HPDE6-E6E7 (cell line): ENCODE data around the gene LINC00237.

Experiments used
- DNase-seq: peaks from one replicate; pipeline ENCODE4 v3.0.0; 2011; ENCODE audit warnings: missing footprints; ENCODE audit errors: extremely low spot score

LINC00237 gene

DNA sequence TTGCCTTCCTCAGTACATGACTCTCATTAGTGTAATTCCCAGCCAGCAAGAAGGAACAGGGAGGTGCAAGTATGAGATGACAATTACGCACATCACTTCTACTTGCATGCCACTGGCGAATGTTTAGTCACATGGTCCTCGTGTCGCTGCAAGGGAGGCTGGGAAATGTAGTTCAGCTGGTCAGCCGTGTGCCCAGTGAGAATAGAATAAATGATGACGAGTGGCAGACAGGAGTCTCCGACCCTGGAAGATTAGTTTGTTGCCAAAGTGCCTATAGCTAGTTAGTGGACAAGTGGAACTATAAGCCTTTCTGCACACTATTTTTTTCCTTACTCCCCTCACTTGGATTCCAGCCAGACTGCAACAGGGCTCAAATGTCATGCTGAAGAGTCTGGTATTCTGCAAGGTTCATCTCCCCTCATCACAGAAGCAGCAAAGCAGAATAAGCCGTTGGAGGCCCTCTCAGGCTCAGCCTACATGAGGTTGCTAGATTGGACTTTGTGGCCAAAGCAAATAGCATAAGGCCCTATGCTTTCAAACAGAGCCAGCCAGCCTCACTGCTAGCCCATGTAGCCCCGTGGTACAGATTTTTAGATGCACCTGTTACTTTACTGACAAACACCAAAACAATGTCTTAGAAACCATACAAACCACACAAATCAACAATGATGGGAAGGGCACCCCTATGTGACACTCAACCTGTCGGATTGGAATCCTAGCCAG is 9.7 kb downstream of the LINC00237 start:
- DNase-seq = no peak

GRCh38 chr20:21092806-21093205 is 13.4 kb downstream of the LINC00237 start:
- DNase-seq = no peak

DNA sequence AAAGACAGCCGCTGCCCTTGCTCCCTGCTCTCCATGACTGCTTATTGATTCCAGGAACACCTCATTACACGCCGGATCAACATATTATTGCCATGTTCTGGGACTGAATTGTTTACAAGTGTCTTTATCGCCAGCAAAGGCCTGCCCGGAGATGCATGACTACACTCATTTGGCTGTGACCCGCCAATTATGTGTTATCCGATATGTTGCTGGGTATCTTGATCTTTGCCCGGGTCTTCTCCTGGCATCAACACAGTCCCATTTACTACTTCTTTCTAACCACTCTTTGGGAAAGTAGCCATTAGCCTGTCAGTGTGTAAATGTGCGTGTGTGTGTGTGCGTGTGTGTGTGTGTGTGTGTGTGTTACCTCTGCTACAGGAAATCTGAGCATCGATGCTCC is 15.4 kb downstream of the LINC00237 start:
- DNase-seq = no peak

DNA sequence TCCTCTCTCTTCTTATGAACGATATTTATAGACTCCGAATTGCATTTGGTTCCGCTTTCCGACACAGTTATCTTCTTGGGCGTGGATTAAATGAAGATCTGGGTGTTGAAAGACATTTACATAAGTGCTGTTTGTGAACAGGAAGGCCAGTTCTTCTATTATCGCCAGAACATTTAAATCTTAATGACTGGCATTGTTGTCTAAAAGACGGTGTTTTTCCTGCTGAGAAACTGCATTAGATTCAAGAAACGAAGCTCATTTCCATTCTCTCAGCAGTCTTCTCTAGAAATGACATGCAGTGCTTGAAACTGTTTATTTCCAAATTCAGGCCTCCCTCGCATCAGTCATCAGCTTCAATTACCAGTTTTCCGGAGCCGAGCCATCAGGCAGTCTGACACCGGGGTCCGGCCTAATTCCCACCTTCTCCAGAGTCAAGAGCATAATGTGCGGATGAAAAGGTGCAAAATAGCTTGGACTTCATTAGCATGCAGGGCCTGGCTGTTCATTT is 16.0 kb downstream of the LINC00237 start:
- no peak for DNase-seq

GRCh38 chr20:21089391-21089790 is 16.8 kb downstream of the LINC00237 start:
- no peak for DNase-seq

DNA sequence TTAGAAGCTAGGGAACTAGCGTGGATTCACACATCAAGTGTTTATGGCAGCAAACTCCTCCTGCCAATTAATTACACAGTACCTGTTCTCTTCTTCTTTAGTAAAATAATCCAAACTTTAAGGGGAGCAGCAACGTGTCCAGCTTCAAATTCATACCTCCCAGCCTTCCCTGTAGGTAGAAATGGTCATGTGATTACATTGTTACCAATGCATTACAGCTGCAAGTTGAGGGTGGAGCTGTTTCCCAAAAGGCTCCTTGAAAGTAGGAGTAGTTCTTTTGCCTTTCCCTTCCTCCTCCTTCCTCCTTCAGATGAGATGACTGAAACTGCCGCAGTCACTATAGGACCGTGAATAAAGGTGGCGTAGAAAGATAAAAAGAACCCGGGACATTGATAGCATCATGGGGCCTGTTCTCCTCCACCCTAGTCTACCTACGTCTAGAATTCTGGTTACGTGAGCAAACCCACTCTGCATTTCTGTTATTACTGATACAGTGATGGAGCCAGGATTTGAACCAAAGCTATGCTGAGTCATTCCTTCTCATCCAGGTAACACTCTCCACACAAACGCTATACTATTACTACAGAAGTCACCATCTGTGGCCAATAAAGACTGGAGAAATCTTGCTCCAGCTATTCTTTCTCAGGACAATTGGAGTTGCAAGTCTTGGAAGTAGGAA is 18.2 kb downstream of the LINC00237 start:
- no peak for DNase-seq

- DNase-seq = no peak
These were observed 22.3 kb downstream of the LINC00237 start for GRCh38 chr20:21083825-21084325.

DNA sequence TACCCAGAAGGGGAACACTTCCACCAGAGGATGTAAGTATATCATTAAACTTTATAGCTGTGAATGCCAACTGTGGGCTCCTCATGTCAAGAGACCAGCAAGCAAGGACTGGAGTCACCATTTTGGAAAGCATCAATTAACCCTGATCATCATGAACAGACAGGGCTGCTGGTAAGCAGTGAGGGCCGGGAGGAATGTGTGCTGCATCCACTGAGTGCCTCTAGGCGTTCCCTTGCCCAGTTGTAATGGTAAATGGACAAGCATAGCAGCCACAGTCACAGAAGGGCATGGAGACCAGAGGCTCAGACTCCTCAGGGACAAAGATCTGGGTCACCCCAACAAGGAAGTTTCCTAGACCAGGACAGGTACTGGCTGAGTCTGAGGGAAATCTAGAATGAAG is 23.6 kb downstream of the LINC00237 start:
- DNase-seq = no peak

DNA sequence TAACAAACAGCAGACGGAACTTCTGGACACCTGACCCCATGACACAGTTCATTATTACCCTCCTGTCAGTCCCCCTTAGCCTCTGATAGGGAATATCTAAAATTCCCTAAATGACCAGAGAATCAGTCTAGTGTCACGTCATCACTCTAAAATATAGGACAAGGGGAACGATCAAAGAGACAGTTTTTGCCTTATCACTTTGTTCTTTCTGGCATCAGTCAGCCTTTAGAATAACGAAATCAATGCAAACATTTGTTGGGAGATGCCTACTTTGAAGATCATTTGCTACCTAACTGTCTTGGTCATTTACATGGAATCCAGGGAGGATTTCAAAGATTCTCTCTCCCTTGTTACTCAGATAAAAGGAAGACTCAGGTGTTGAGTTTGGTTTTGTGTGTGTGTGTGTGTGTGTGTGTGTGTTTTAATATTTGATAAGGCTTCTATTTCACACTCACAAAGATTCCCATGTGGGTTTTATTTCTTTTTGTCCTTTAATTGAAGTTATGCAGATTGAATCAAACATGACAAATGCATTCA is 28.3 kb downstream of the LINC00237 start:
- DNase-seq = no peak

DNA sequence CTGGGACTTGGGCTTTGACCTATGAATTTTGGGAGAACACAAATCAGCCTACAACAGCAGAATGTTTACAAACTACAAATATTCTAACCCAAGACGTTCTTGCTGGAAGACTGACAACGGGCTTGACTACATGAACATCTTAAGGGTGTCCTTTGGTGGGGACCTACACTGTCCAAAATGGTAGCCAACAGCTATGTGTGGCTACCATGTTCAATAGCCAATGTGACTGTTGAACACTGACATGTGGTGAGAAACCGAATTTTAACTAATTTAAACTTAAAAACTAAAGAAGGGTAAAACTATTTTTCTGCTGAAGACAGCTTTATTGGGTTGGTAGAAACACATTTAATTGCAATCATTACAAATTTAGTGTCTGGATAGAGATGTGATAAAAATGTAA is 30.1 kb downstream of the LINC00237 start:
- no peak for DNase-seq

DNA sequence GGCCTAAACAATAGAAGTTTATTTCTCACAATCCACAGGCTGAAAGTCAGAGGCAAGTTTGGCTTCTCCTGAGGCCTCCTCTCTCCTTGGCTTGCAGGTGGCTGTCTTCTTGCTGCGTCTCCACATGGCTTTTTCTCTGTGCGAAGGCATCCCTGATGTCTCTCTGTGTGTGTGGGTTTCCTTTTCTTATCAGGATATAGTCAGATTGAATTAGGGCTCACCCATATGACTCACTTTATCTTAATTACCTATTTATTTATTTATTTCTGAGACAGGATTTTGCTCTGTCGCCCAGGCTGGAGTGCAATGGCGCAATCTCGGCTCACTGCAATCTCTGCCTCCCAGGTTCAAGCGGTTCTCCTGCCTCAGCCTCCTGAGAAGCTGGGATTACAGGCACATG is 30.7 kb downstream of the LINC00237 start:
- DNase-seq = no peak

DNA sequence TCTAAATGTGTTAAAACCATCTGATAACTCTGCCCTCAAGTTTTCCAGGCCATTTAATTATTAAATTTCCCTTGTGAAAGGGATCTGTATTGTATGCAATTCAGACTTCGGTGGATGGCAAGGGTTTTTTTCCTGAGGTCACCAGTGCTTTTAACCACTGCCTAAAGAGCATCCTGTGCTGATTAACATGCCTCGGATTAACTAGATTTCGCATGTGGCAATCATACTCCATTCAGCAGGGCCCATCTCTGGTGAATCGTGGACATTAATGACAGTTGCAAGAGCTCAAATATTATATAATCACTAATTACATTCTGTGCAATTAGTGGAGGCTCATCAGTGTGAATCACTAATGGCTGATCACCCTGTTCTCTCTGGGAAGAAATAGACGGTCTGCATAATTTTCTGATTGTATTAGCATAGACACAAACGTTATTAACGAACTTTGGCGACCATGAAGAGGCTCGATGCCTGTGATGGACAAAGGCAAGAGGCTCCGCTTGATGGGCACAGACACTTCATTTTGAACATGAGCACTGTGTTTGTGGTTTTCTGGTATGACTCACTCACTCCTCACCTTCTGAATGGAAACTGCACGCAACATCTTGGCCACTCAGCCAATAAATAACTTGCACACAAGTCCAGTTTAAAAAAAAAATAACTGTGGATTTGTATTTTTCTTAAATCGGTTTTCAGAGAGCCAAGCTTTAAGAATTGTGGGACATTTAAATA is 31.4 kb downstream of the LINC00237 start:
- DNase-seq = peak; percentile 32

DNA sequence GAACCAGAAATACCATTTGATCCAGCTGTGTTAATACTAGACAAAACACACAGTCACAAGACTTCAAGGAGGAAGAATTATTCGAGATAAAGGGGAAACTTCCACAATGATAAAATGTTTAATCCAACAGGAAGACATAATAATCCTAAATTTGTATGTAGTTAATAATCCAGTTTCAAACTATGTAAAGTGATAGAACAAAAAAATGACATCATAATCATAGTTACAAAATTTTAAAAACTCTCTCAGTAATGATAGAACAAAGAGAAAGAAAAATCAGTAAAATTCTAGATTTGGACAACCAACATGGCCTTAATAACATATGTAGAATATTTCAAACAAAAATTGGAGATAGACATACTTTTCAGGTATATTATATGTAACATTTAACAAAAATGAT is 38.9 kb downstream of the LINC00237 start:
- DNase-seq = no peak

- DNase-seq = no peak
These were observed 41.2 kb downstream of the LINC00237 start for GRCh38 chr20:21064924-21065323.

DNA sequence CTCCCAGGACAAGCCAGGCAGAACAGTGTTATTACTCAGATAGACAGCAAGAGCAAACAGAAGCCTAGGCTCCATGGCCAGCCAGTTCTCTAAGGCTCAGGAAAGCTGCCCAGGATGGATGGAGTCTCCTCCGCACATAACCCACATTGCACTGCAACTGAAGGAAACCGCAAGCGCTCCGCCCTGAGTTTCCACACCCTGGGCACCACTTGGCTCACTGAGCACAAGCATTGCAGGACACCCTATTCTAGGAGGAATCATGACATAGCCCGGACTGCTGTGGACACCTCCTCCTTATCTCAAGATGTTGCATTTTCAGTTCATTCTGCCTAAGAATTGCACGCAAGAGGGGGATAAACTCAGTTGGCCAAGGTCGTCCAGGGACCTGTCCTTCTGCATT is 42.9 kb downstream of the LINC00237 start:
- no peak for DNase-seq

DNA sequence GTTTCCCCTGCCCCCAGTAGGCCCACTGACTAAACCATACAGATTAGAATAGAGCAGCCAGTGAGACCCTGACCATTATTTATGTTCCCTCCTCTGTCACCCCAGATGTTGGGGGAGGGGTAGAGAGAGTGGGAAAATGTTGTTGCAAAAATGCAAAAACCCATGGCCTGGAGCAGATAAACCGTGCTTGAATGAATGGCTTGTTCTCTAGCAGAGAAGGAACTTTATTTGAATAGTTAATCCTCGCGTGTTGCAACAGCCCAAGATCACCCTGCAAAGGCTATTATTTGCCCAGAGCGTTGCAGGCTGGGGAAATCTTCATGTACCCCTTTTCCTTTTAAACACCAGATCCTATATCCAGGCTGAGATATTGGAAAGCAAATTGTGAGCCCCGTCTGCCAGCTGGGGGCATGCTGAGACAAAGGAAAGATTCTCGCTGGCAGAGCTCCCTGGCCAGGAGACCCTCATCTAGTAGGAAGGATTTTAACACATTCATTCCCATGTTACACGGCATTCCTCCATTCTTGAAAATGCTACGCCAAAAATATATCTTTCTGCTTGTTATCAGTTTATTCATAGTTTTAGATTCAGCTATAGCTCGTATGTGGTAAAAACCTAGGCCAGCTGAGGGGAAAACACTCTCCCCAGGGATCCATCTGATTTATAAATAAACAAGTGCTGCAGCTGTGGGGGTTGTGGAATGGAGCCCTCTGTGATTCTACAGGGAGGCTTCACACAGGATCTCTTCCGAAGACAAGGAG is 53.0 kb downstream of the LINC00237 start:
- no peak for DNase-seq

DNA sequence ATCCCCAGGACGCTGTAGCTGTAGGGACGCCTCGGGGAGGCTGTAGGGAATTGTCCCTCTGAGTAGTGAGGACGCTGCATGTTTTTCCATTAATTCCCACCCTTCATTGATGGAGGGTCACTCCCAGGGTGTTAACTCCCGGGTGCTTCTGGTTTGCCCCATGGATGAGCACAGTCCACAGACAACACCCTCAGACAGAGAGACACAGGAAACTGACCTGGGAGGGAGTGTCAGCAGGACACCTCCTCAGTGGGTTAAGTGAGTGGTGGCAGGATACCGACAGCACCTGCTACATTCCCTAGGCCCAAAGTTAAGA is 53.5 kb downstream of the LINC00237 start:
- DNase-seq = no peak

DNA sequence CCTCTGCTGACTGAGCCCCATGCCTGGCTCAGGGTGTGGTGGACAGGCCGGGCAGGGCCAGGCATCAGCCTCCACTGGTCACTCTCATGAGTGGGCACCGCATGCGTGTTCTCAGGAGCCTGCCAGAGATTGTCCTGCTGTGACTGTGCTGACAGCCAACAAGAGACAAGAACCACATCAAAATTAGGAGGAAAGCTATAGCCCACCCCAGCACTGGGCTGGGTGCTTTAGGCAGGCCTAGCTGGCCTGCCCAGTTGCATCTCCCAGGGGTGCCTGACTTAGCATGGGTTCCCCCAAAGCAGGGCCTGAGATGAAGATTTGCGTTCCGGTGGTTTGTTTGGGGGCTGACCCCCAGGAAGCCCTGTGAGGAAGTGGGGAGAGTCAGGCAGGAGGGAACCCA is 53.9 kb downstream of the LINC00237 start:
- no peak for DNase-seq

DNA sequence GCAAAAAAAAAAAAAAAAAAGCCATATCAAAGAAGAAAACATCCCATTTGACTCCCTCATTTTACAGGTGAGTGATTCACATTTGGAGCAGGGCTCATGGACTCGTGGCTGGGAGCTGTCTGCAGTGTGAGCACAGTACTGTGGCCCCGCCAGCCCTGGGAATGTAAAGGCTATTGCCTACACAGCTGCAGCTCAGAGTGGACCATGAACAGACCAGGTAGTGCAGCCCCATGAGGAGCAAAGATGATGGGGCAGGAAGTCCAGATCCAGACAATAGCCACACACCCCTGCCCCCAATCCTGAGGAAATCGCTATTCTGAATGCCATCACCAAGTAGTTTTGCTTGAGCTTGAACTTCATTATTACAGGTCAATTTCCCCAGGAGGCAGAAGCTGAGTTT is 55.4 kb downstream of the LINC00237 start:
- DNase-seq = no peak

- DNase-seq = no peak
These were observed 56.8 kb downstream of the LINC00237 start for GRCh38 chr20:21049305-21049828.

- peak; percentile 57 for DNase-seq
These were observed 57.3 kb downstream of the LINC00237 start for GRCh38 chr20:21048841-21049273.
